Suppressor macrophage treated with lipopolysaccharide for 1 hour (primary cell): Measurements from ENCODE around the gene GTF2H1.

ENCODE experiments used
- DNase-seq, 3 donors: peaks; one replicate each; pipeline ENCODE4 v3.0.0-alpha.2; 2020 to 2022

GTF2H1 gene

GRCh38 chr11:18321969-18322711 lies at the start of gene GTF2H1, which contains the start of gene HPS5:
TSS of gene GTF2H1 (plus strand) at chr11:18322567. CDS start at chr11:18333075, 10,508 bp downstream.
TSS of gene HPS5 (minus strand) at chr11:18322140. CDS start at chr11:18317858, 4,282 bp downstream.
- peak; percentile 97 to 99 (median 99) for DNase-seq

- DNase-seq = peak; percentile 76 to 89 (median 85)
These were observed 44.6 kb upstream of the GTF2H1 start for GRCh38 chr11:18277565-18278271.

GRCh38 chr11:18280438-18281045 lies 41.8 kb upstream of the GTF2H1 start:
- DNase-seq = peak in 1 of 3 donors; percentile 30

GRCh38 chr11:18282626-18283025 lies 39.7 kb upstream of the GTF2H1 start:
- no peak for DNase-seq

- no peak for DNase-seq
These were observed 36.5 kb upstream of the GTF2H1 start for GRCh38 chr11:18285841-18286240.

GRCh38 chr11:18288911-18289310 lies 33.5 kb upstream of the GTF2H1 start:
- DNase-seq = no peak

- DNase-seq = no peak
These were observed 27.5 kb upstream of the GTF2H1 start for GRCh38 chr11:18294862-18295261.

GRCh38 chr11:18295316-18295715 lies 27.1 kb upstream of the GTF2H1 start:
- no peak for DNase-seq

GRCh38 chr11:18299721-18300120 lies 22.6 kb upstream of the GTF2H1 start:
- peak; percentile 56 to 89 (median 76) for DNase-seq

GRCh38 chr11:18304745-18305144 lies 17.6 kb upstream of the GTF2H1 start:
- no peak for DNase-seq

- no peak for DNase-seq
These were observed 14.8 kb upstream of the GTF2H1 start for GRCh38 chr11:18307461-18308139.

GRCh38 chr11:18308242-18308641 lies 14.1 kb upstream of the GTF2H1 start:
- DNase-seq = no peak

- DNase-seq = no peak
These were observed 12.7 kb upstream of the GTF2H1 start for GRCh38 chr11:18309691-18310090.

GRCh38 chr11:18310800-18311340 lies 11.5 kb upstream of the GTF2H1 start:
- DNase-seq = peak; percentile 41 to 64 (median 56)

- no peak for DNase-seq
These were observed 10.4 kb upstream of the GTF2H1 start for GRCh38 chr11:18312012-18312411.

- peak; percentile 15 to 65 (median 61) for DNase-seq
These were observed 9.5 kb upstream of the GTF2H1 start for GRCh38 chr11:18312663-18313420.

GRCh38 chr11:18313965-18314763 lies 8.2 kb upstream of the GTF2H1 start:
- DNase-seq = peak in 2 of 3 donors; percentile 33 to 42

GRCh38 chr11:18314784-18315523 lies 7.4 kb upstream of the GTF2H1 start:
- DNase-seq = peak; percentile 76 to 79 (median 77)

- DNase-seq = no peak
These were observed 6.5 kb upstream of the GTF2H1 start for GRCh38 chr11:18315893-18316292.

- DNase-seq = no peak
These were observed 4.8 kb upstream of the GTF2H1 start for GRCh38 chr11:18317551-18317950.
